Fibroblast of pulmonary artery (primary cell): ENCODE data around the gene NRXN3.
"Not testable (repeated sequence)": the region's sequence is repeated elsewhere in the genome, so short reads cannot be mapped to it uniquely, and the experiment has no call there.

ENCODE experiments used
- DNase-seq: peaks from one replicate; pipeline ENCODE4 v3.0.0-alpha.2; 2010; ENCODE audit warnings: low read depth
- H3K4me3 ChIP-seq: replicated peaks from 2 replicates; pipeline ENCODE4 v1.5.1; 2011; ENCODE audit warnings: low read depth, mild to moderate bottlenecking, control low read depth, low read length, moderate library complexity
- TF ChIP-seq, protein P1 (sequence below): IDR thresholded peaks from 2 replicates; pipeline ENCODE4 v1.5.1; 2011; ENCODE audit warnings: mild to moderate bottlenecking, control low read depth, low read length, inconsistent platforms; ENCODE audit errors: missing control alignments

Gene NRXN3

DNA sequence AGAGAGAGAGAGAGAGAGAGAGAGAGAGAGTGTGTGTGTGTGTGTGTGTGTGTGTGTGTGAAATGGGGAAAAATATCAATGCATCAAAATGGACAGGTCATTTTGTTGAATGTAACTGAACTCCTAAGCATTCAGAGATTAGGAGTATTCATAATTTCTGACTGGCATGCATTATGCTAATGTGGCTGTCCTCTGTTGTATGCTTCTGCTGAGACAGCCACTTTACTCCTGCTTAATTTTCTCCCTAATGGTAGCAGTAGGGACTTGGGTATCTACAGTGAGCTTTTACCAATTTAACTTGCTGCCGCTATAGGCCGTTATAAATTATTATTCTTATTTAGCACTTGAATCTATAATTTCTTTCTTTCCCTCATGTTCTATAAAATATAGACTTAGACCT lies 924.8 kb downstream of the NRXN3 start:
- TF ChIP-seq, protein P1, sequence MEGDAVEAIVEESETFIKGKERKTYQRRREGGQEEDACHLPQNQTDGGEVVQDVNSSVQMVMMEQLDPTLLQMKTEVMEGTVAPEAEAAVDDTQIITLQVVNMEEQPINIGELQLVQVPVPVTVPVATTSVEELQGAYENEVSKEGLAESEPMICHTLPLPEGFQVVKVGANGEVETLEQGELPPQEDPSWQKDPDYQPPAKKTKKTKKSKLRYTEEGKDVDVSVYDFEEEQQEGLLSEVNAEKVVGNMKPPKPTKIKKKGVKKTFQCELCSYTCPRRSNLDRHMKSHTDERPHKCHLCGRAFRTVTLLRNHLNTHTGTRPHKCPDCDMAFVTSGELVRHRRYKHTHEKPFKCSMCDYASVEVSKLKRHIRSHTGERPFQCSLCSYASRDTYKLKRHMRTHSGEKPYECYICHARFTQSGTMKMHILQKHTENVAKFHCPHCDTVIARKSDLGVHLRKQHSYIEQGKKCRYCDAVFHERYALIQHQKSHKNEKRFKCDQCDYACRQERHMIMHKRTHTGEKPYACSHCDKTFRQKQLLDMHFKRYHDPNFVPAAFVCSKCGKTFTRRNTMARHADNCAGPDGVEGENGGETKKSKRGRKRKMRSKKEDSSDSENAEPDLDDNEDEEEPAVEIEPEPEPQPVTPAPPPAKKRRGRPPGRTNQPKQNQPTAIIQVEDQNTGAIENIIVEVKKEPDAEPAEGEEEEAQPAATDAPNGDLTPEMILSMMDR: no peak
- H3K4me3 ChIP-seq: no peak overlapping the region
- no peak for DNase-seq

DNA sequence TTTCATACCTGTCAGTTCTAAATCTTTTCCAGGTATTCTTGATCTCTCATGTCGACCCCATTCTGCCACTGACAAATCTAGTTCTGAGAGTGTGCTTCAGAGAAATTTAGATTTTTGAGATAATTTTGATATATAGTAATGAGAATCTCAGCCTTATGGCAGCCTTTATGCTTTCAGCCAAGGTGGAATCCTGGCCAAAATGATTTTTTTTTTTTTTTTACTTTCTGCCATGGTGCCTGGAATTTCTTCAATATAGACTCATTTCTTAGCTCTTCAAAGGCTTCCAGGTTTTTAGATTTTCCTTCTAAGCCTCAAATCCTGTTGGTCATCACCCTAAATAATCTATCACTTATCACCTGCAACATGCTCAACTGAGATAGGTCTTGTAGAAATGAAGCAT lies 926.6 kb downstream of the NRXN3 start:
- no peak overlapping the region for H3K4me3 ChIP-seq
- TF ChIP-seq, protein P1: no peak
- no peak for DNase-seq

DNA sequence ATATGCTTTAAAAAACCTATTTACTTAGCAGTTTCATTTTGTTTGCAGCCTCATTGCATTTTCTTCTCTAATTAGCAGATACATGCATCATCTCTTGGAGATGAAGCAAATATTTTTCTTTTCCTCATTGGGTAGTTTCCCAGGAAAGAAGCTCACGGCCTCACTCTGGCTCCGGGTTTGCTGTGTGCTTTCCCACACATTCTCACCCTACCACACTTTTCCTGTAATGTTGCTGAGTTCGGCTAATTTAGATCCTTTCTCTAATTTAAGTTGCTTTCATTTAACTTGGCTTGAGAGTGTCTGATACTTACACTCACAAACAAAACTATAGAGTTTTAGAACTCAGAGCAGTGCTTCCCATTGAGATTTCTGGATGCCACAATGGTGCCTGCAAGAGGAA lies 928.2 kb downstream of the NRXN3 start:
- TF ChIP-seq, protein P1: no peak

DNA sequence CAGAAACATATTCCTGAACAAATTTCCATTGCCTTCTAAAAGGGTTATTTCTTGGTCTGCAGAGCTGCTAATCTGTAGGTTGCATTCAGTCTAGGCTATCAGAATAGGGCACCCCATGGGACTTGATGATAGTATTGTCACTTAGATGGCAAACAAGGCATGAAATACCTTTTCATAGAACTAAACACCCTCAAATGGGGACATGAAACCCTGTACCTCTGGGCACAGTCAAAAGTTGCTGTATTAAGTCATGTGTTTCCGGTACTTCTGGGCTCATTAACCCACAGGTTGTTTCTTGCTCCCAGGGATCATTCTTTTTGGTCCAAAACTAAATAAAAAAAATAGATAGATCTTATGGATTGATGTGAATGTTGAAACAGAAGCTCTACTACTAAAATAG lies 930.4 kb downstream of the NRXN3 start:
- TF ChIP-seq, protein P1: no peak
- no peak for DNase-seq

More for the DNA sequence above, 928.2 kb downstream of the NRXN3 start:
- no peak overlapping the region for H3K4me3 ChIP-seq
- DNase-seq: no peak

DNA sequence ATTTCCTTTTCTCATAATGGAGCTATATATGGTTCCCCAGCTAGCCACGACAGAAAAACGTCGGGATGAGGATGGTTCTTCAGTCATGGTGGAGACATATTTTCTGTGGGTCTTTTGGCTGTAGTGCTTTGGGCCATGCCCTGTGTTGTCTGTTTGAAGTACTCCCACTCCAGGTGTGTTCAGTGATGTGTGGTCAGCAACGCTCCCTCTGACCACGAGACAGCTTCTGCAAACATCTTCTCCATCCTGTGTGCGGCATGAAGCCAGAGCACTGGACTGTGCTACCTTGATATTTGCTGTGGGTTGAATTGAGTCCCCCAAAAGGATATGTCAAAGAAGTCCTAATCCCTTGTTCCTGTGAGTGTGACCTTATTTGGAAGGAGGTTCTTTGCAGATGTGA lies 931.2 kb downstream of the NRXN3 start:
- H3K4me3 ChIP-seq: no peak overlapping the region
- DNase-seq: no peak
- TF ChIP-seq, protein P1: no peak

More for the DNA sequence above, 930.4 kb downstream of the NRXN3 start:
- H3K4me3 ChIP-seq: no peak overlapping the region

DNA sequence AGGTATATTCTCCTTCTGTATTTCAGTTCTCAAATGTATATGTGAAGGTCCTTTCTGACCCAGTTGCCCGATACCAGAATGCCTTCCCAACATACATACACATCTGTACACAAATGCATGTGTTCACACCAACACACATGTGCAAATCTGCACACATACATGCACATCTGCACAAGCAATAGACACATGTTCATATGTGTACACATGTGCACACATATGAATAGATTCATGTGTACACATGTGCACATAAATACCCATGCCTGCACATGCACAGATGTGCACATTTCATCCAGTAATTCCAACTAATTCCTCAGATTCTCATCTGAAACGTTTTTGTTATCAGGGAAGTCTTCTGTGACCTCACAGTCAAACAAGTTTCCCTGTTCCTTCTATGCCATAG lies 933.6 kb downstream of the NRXN3 start:
- DNase-seq: no peak
- TF ChIP-seq, protein P1: no peak
- no peak overlapping the region for H3K4me3 ChIP-seq

DNA sequence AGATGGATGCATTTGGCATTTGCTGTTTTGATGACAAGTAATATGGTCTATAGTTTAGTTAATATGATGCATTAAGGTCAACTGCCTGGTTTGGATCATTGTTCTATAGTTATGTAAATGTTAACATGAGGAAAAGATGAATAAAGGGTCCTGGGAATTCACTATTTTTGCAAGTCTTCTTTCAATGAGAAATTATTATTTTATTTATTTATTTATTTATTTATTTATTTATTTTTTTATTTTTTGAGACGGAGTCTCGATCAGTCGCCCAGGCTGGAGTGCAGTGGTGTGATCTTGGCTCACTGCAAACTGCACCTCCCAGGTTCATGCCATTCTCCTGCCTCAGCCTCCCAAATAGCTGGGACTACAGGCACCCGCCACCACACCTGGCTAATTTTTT lies 940.4 kb downstream of the NRXN3 start:
- not testable (repeated sequence) for H3K4me3 ChIP-seq

DNA sequence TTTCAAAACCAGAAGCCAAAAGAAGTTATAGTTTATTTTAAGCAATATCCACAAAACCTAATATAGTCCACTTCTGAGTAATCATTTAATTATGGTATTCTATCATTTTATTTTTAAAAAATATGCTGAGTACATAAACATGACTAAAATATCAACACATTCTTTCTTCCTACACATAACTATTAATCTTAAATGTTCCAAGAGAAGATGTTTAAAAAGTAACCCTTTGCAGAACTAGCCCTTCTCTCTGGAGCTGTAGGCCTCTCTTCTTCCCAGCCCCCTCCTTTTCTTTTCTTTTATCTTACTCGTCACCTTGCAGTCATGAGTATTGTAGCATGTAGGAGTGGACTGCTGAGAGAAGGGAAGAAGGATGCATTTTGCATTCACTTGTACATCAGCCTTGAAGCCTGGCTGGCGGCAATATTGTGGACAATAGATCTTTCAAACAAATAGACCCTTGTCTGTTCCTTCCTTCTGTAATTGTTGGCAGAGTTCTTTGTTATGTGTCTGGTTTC lies 941.9 kb downstream of the NRXN3 start:
- no peak for DNase-seq
- TF ChIP-seq, protein P1: no peak
- no peak overlapping the region for H3K4me3 ChIP-seq

More for the DNA sequence above, 940.4 kb downstream of the NRXN3 start:
- not testable (repeated sequence) for DNase-seq
